ENCODE data around the gene ZBTB42.

GRCh38 chr14:104845033-104845666 is 44.2 kb downstream of the ZBTB42 start:
- no peak for TF ChIP-seq CTCF (conservative IDR thresholded peaks at IDR 0.05; ENCODE audit: low read depth, low read length)
- TF ChIP-seq EZH2 (IDR thresholded peaks at IDR 0.05; ENCODE audit: low read length, unreplicated experiment), result no peak
- TF ChIP-seq EZH2phosphoT487 (IDR thresholded peaks at IDR 0.05; ENCODE audit: borderline replicate concordance, low read length), result no peak

Data from PC-3 (cell line).